DOHH2 (cell line): ENCODE measurements around the gene PARP16.

Experiments
- H3F3A ChIP-seq: fragments of 200-600 bp; sonication (generic), shearing (Covaris generic); 2 replicates; pipeline ENCODE4 v1.6.0; 2016; ENCODE audit warnings: antibody characterized with exemption, mild to moderate bottlenecking; ENCODE audit not compliant: control insufficient read depth, insufficient read depth
- H3K27ac ChIP-seq: fragments of 200-600 bp; sonication (generic); 2 replicates; pipeline ENCODE4 v1.5.1; 2014; ENCODE audit warnings: low read depth, mild to moderate bottlenecking, low read length, moderate library complexity
- H3K27me3 ChIP-seq: fragments of 200-600 bp; sonication (generic); 2 replicates; pipeline ENCODE4 v1.6.1; 2014; ENCODE audit warnings: mild to moderate bottlenecking, low read length, mixed read lengths; ENCODE audit not compliant: control insufficient read depth
- H3K36me3 ChIP-seq: fragments of 200-600 bp; sonication (generic); 2 replicates; pipeline ENCODE4 v1.6.1; 2014; ENCODE audit warnings: mild to moderate bottlenecking, low read length, moderate library complexity, mixed read lengths; ENCODE audit not compliant: control insufficient read depth
- H3K4me1 ChIP-seq: fragments of 200-600 bp; sonication (generic); 2 replicates; pipeline ENCODE4 v1.6.1; 2014; ENCODE audit warnings: mild to moderate bottlenecking, low read length, mixed read lengths; ENCODE audit not compliant: control insufficient read depth
- H3K4me2 ChIP-seq: fragments of 200-600 bp; sonication (generic); 2 replicates; pipeline ENCODE4 v1.6.0; 2014; ENCODE audit warnings: mild to moderate bottlenecking, low read length, moderate library complexity
- H3K4me3 ChIP-seq: fragments of 200-600 bp; sonication (generic); 2 replicates; pipeline ENCODE4 v1.5.1; 2014; ENCODE audit warnings: mild to moderate bottlenecking, low read length, mixed read lengths
- H3K79me2 ChIP-seq: fragments of 200-600 bp; sonication (generic); 2 replicates; pipeline ENCODE4 v1.6.1; 2014; ENCODE audit warnings: mild to moderate bottlenecking, low read length, mixed read lengths; ENCODE audit not compliant: control insufficient read depth
- H3K9me2 ChIP-seq: fragments of 200-600 bp; sonication (generic); replicated peaks from 2 replicates; pipeline ENCODE4 v1.6.1; 2014; ENCODE audit warnings: mild to moderate bottlenecking, low read length, mixed read lengths; ENCODE audit not compliant: control insufficient read depth
- H3K9me3 ChIP-seq: fragments of 200-600 bp; sonication (generic); 2 replicates; pipeline ENCODE4 v1.6.1; 2014; ENCODE audit warnings: antibody characterized with exemption, low read length, mixed read lengths; ENCODE audit not compliant: control insufficient read depth, insufficient read depth
- H4K20me1 ChIP-seq: fragments of 200-600 bp; sonication (generic); 2 replicates; pipeline ENCODE4 v1.6.0; 2014; ENCODE audit warnings: low read depth, mild to moderate bottlenecking, antibody characterized with exemption, low read length, moderate library complexity; ENCODE audit not compliant: control insufficient read depth, insufficient read depth
- CTCF ChIP-seq: fragments of 200-600 bp; sonication (generic); IDR thresholded peaks from one replicate; pipeline ENCODE4 v1.5.1; 2014; ENCODE audit warnings: antibody characterized with exemption, mild to moderate bottlenecking, low read depth, low read length; ENCODE audit not compliant: poor library complexity, severe bottlenecking
- EZH2phosphoT487 ChIP-seq: fragments of 200-600 bp; sonication (generic); IDR thresholded peaks from 2 replicates; pipeline ENCODE4 v1.6.1; 2017; ENCODE audit warnings: borderline replicate concordance, mild to moderate bottlenecking, antibody characterized with exemption, low read length, moderate library complexity, mixed read lengths

The PARP16 gene

GRCh38 chr15:65303687-65304380, 17.2 kb upstream of the PARP16 start:
- H3K4me1 ChIP-seq = peaks cover 33% of the 10 kb centered on the region
- H4K20me1 ChIP-seq = no peaks in the 10 kb centered on the region
- no peaks in the 10 kb centered on the region for H3K27me3 ChIP-seq
- H3F3A ChIP-seq = peaks cover 22% of the 10 kb centered on the region
- H3K27ac ChIP-seq = peak overlapping the region; percentile 74
- TF ChIP-seq CTCF (no peak), EZH2phosphoT487 (no peak)
- H3K4me3 ChIP-seq = peak overlapping the region; percentile 75
- no peaks in the 10 kb centered on the region for H3K36me3 ChIP-seq
- no peaks in the 10 kb centered on the region for H3K9me2 ChIP-seq
- peaks cover 7% of the 10 kb centered on the region; the same call in 1 of the 2 replicates for H3K9me3 ChIP-seq
- peak overlapping the region; percentile 91 for H3K4me2 ChIP-seq
- H3K79me2 ChIP-seq = no peaks in the 10 kb centered on the region

- no peaks in the 10 kb centered on the region for H4K20me1 ChIP-seq
- H3K4me2 ChIP-seq = no peak overlapping the region
- TF ChIP-seq EZH2phosphoT487 (no peak), CTCF (no peak)
- H3K36me3 ChIP-seq = no peaks in the 10 kb centered on the region
- H3K79me2 ChIP-seq = no peaks in the 10 kb centered on the region
- no peak overlapping the region for H3K4me3 ChIP-seq
- peaks cover 25% of the 10 kb centered on the region for H3F3A ChIP-seq
- H3K27ac ChIP-seq = no peak overlapping the region
- H3K9me2 ChIP-seq = no peaks in the 10 kb centered on the region
- peaks cover 7% of the 10 kb centered on the region; the same call in 1 of the 2 replicates for H3K9me3 ChIP-seq
- peaks cover 43% of the 10 kb centered on the region for H3K4me1 ChIP-seq
- H3K27me3 ChIP-seq = no peaks in the 10 kb centered on the region
Observed at GRCh38 chr15:65302061-65302460, 15.4 kb upstream of the PARP16 start.

- TF ChIP-seq EZH2phosphoT487 (no peak), CTCF (no peak)
- no peak overlapping the region for H3K4me3 ChIP-seq
- peaks cover 7% of the 10 kb centered on the region; the same call in 1 of the 2 replicates for H3K9me3 ChIP-seq
- H3K27me3 ChIP-seq = no peaks in the 10 kb centered on the region
- no peaks in the 10 kb centered on the region for H3K79me2 ChIP-seq
- H3K9me2 ChIP-seq = no peaks in the 10 kb centered on the region
- H3K4me1 ChIP-seq = peaks cover 49% of the 10 kb centered on the region
- no peaks in the 10 kb centered on the region for H3K36me3 ChIP-seq
- no peak overlapping the region for H3K4me2 ChIP-seq
- peaks cover 25% of the 10 kb centered on the region for H3F3A ChIP-seq
- no peaks in the 10 kb centered on the region for H4K20me1 ChIP-seq
- no peak overlapping the region for H3K27ac ChIP-seq
Observed at GRCh38 chr15:65300924-65301441, 14.3 kb upstream of the PARP16 start.
